Glutamatergic neuron (in vitro differentiated cells): ENCODE results near the gene CFAP97D1. TPM values are rescaled to one million over a fixed set of nuclear protein-coding genes. Genes with fewer than 3 reads are reported as not detected.

Source experiments
- DNase-seq: peaks from one replicate; pipeline ENCODE4 v3.0.0; 2022
- H3K27ac Mint-ChIP-seq: one replicate; pipeline ENCODE4 v1.8.0; 2020; ENCODE audit warnings: mild to moderate bottlenecking, mixed read lengths, inconsistent platforms; ENCODE audit not compliant: unreplicated experiment
- H3K27me3 Mint-ChIP-seq: one replicate; pipeline ENCODE4 v1.8.0; 2020; ENCODE audit warnings: mild to moderate bottlenecking, moderate library complexity, mixed read lengths, inconsistent platforms; ENCODE audit not compliant: unreplicated experiment
- H3K36me3 Mint-ChIP-seq: one replicate; pipeline ENCODE4 v1.8.0; 2020; ENCODE audit warnings: mild to moderate bottlenecking, mixed read lengths, inconsistent platforms; ENCODE audit not compliant: unreplicated experiment
- H3K4me1 Mint-ChIP-seq: one replicate; pipeline ENCODE4 v1.8.0; 2020; ENCODE audit warnings: mild to moderate bottlenecking, low read depth, mixed read lengths, inconsistent platforms; ENCODE audit not compliant: unreplicated experiment
- H3K4me3 Mint-ChIP-seq: one replicate; pipeline ENCODE4 v1.8.0; 2020; ENCODE audit warnings: mild to moderate bottlenecking, mixed read lengths, inconsistent platforms; ENCODE audit not compliant: unreplicated experiment
- H3K9me3 Mint-ChIP-seq: one replicate; pipeline ENCODE4 v1.8.0; 2020; ENCODE audit warnings: mild to moderate bottlenecking, moderate library complexity, mixed read lengths, inconsistent platforms; ENCODE audit not compliant: unreplicated experiment
- CTCF ChIP-seq: fragments of 200-600 bp; sonication (generic); IDR thresholded peaks from one replicate; pipeline ENCODE4 v1.5.0; 2021; ENCODE audit not compliant: partially characterized antibody, unreplicated experiment
- total RNA-seq: library from RNA; stranded (reverse); fragmentation: NEBNext Ultra II Directional; extraction: Animal tissue kit (Norgen Biotek cat#: 25700); gene quantifications from one replicate; pipeline ENCODE4 v1.2.1, GENCODE V29; 2021; ENCODE audit not compliant: unreplicated experiment

CFAP97D1 gene
- total RNA-seq, 1 donor from 2014 or later, result not detected

DNA sequence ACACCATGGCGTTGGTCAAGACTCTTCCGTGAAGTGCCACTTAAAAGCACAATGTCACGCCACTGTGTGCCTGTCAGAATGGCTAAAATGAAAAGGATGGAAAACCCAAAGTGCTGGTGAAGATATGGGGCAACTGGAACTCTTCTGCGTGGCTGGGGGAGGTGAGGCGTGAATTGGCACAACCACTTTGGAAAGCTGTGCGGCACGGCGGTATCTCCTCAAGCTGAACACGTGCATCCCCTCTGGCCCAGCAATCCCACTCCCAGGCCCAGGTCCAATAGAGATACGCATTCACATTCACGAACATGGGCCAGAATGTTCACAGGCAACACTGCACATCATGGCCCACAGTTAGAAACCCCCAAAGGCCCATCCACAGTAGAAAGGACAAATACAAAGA is 10.4 kb upstream of the CFAP97D1 start:
- no peaks in the 10 kb centered on the region for H3K36me3 Mint-ChIP-seq

DNA sequence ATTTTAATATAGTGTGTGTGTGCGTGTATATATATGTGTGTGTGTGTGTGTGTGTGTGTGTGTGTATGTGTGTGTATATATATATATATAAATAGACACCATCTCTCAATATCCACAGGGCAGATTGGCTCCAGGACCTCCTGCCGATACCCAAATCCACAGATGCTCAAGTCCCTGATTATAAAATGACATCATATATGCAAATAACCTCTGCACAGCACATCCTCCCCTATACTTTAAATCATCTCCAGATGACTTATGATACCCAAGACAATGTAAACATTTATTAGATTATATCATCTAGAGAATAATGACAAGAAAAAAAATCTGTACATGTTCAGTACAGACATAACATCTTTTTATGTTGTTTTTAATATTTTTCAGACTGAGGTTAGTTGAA is 9.3 kb upstream of the CFAP97D1 start:
- no peaks in the 10 kb centered on the region for H3K27me3 Mint-ChIP-seq
- peaks cover 2% of the 10 kb centered on the region for H3K9me3 Mint-ChIP-seq
- H3K4me1 Mint-ChIP-seq, result no peaks in the 10 kb centered on the region
- TF ChIP-seq CTCF, result no peak
- no peaks in the 10 kb centered on the region for H3K36me3 Mint-ChIP-seq
- no peak for DNase-seq
- no peak overlapping the region for H3K4me3 Mint-ChIP-seq
- H3K27ac Mint-ChIP-seq, result no peak overlapping the region

More for the DNA sequence above, 10.4 kb upstream of the CFAP97D1 start:
- H3K27me3 Mint-ChIP-seq, result no peaks in the 10 kb centered on the region
- no peak overlapping the region for H3K27ac Mint-ChIP-seq
- no peaks in the 10 kb centered on the region for H3K4me1 Mint-ChIP-seq
- TF ChIP-seq CTCF, result no peak
- H3K4me3 Mint-ChIP-seq, result no peak overlapping the region
- DNase-seq, result no peak
- peaks cover 2% of the 10 kb centered on the region for H3K9me3 Mint-ChIP-seq

GRCh38 chr17:43771463-43771862 is 8.8 kb upstream of the CFAP97D1 start:
- no peak for DNase-seq
- Mint-ChIP-seq H3K4me3 (no peak overlapping the region), H3K27ac (no peak overlapping the region), H3K27me3 (no peaks in the 10 kb centered on the region), H3K36me3 (no peaks in the 10 kb centered on the region), H3K9me3 (peaks cover 2% of the 10 kb centered on the region), H3K4me1 (no peaks in the 10 kb centered on the region)
- TF ChIP-seq CTCF, result no peak

DNA sequence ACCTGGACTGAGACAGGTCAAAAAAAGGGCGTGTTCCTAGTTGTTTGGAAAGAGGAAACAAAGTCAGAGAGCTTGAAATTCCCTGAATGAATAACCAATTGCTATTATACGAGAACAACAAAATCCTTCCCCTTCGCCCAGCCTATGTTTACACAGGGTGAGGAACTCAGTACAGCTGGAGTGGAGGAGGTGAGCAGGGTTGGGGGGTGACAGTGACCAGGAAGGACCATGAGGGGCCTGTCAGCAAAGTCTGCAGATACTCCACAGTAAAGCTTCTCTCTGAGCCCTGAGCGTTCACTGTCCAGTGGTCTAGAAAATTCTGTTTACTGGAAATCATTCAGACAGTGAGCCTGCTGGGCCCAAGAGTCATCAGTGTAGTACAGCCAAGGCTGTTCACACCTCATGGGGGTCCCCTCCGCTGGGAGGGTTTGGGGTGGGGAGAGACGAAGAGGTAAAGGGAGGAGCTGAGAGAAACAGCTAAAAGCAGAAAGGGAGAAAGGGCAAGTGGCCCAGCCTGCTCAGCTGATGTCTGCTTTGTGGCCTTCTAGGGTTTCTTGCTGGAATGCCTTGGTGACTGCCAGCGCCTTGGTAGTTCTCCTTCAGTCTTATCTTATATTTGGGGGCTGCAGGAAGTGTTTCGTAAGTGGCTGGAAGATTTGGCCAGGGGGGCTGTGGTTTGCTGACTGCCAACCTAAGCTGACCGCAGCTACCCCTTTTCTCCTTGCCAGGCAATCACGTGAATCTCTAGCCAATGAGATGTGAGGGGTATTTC is 7.2 kb upstream of the CFAP97D1 start:
- no peak for DNase-seq
- Mint-ChIP-seq H3K27me3 (no peaks in the 10 kb centered on the region), H3K27ac (no peak overlapping the region), H3K4me1 (no peaks in the 10 kb centered on the region), H3K9me3 (peaks cover 6% of the 10 kb centered on the region), H3K4me3 (no peak overlapping the region), H3K36me3 (no peaks in the 10 kb centered on the region)
- no peak for TF ChIP-seq CTCF
